ENCODE results near the gene AKAP10. TPM values are rescaled to one million over a fixed set of nuclear protein-coding genes. Genes with fewer than 3 reads are reported as not detected.

Gene AKAP10
- total RNA-seq, 1 experiment from 2014 or later: 20.2 TPM

GRCh38 chr17:19948116-19948943, 29.3 kb downstream of the AKAP10 start:
- no peak overlapping the region for H3K4ac ChIP-seq (ENCODE audit: low read depth, low read length)
- no peaks in the 10 kb centered on the region; the same call in 1 of the 2 replicates for H3K79me2 ChIP-seq (ENCODE audit: insufficient read depth, low read length)
- H3T11ph ChIP-seq (ENCODE audit: low read length): no peak overlapping the region
- H2BK120ac ChIP-seq (ENCODE audit: low read depth, low read length, poor library complexity, severe bottlenecking): no peak overlapping the region
- peaks cover under 1% of the 10 kb centered on the region; the same call in 1 of the 2 replicates for H3K4me1 ChIP-seq (ENCODE audit: insufficient read depth, low read length)
- H3K36me3 Mint-ChIP-seq (ENCODE audit: insufficient read depth in 1 of 3, low read depth in 3 of 3): peaks cover 26 to 72% (median 62%) of the 10 kb centered on the region in 3 experiments
- DNase-seq: no peak
- no peaks in the 10 kb centered on the region for H3K27me3 ChIP-seq (ENCODE audit: insufficient read depth, low read length)
- H3K27ac ChIP-seq (ENCODE audit: insufficient read length, low read depth, low read length): no peak overlapping the region
- no peak overlapping the region for H4K91ac ChIP-seq (ENCODE audit: insufficient read length, low read depth, low read length)
- peaks cover 17 to 24% of the 10 kb centered on the region in 2 experiments for H3K4me1 Mint-ChIP-seq
- no peak overlapping the region for H2BK20ac ChIP-seq (ENCODE audit: low read depth, low read length, poor library complexity, severe bottlenecking)
- no peaks in the 10 kb centered on the region for H3K27me3 Mint-ChIP-seq (ENCODE audit: low read depth)
- H4K8ac ChIP-seq (replicated peaks; ENCODE audit: insufficient read length, low read depth, low read length): no peak overlapping the region
- no CpG with 5 or more reads among the region's 10 CpGs for WGBS (ENCODE audit: extremely low coverage, insufficient read length, low lambda C conversion rate)
- H3K18ac ChIP-seq (ENCODE audit: insufficient read length, low read depth, low read length): no peak overlapping the region
- H2BK12ac ChIP-seq (ENCODE audit: insufficient read length, low read depth, low read length): no peak overlapping the region
- no peaks in the 10 kb centered on the region for H4K20me1 ChIP-seq (ENCODE audit: control insufficient read depth, insufficient read depth, insufficient read length)
- H2BK5ac ChIP-seq (ENCODE audit: insufficient read length, low read length): no peak overlapping the region
- TF ChIP-seq, protein P1, sequence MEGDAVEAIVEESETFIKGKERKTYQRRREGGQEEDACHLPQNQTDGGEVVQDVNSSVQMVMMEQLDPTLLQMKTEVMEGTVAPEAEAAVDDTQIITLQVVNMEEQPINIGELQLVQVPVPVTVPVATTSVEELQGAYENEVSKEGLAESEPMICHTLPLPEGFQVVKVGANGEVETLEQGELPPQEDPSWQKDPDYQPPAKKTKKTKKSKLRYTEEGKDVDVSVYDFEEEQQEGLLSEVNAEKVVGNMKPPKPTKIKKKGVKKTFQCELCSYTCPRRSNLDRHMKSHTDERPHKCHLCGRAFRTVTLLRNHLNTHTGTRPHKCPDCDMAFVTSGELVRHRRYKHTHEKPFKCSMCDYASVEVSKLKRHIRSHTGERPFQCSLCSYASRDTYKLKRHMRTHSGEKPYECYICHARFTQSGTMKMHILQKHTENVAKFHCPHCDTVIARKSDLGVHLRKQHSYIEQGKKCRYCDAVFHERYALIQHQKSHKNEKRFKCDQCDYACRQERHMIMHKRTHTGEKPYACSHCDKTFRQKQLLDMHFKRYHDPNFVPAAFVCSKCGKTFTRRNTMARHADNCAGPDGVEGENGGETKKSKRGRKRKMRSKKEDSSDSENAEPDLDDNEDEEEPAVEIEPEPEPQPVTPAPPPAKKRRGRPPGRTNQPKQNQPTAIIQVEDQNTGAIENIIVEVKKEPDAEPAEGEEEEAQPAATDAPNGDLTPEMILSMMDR (conservative IDR thresholded peaks at IDR 0.05): no peak
- no peak overlapping the region for H2BK15ac ChIP-seq (ENCODE audit: low read depth, low read length)
- H3K27ac Mint-ChIP-seq: peak overlapping the region; percentile 51 to 71 (median 61); a peak in 4 of 7 replicates
- no peak overlapping the region for H3K4me2 ChIP-seq (ENCODE audit: insufficient read depth, insufficient read length, low read length)
- H4K5ac ChIP-seq (ENCODE audit: insufficient read length, low read depth, low read length): no peak overlapping the region
- H2AFZ ChIP-seq (ENCODE audit: low read length): no peak overlapping the region
- H3K9me3 Mint-ChIP-seq: peaks cover 4 to 6% of the 10 kb centered on the region in 2 experiments
- no peak overlapping the region for H3K56ac ChIP-seq (ENCODE audit: insufficient read length, low read depth, low read length)
- H3K9me3 ChIP-seq (ENCODE audit: control insufficient read depth, low read depth, low read length): no peaks in the 10 kb centered on the region
- H3K23me2 ChIP-seq (ENCODE audit: insufficient read length, low read depth, low read length, poor library complexity, severe bottlenecking): no peaks in the 10 kb centered on the region
- H3K23ac ChIP-seq (ENCODE audit: insufficient read length, low read depth, low read length): no peak overlapping the region
- no peak overlapping the region for H3K14ac ChIP-seq (ENCODE audit: insufficient read depth, low read length)
- H3K4me3 Mint-ChIP-seq: no peak overlapping the region
- H2AK5ac ChIP-seq (ENCODE audit: insufficient read length, low read length): no peak overlapping the region
- peak overlapping the region; percentile 17 for H3K9ac ChIP-seq (ENCODE audit: extremely low read depth, insufficient read length, low read length)
- H3K79me1 ChIP-seq (ENCODE audit: insufficient read depth, low read depth, low read length, poor library complexity, severe bottlenecking): peaks cover 2% of the 10 kb centered on the region
